Tibial nerve (tissue), 4 donors: ENCODE measurements around the gene CTNNA1. TPM values are rescaled to one million over a fixed set of nuclear protein-coding genes. Genes with fewer than 3 reads are reported as not detected.

Experiments
- DNase-seq, 2 donors: peaks; one replicate each; pipeline ENCODE4 v3.0.0-alpha.2; 2019; ENCODE audit warnings: low spot score in 2 of 2
- H3K27ac ChIP-seq, 4 donors: fragments of 200-600 bp; sonication (generic) in 3 of 4; one replicate each; pipeline ENCODE4 v1.5.1; 2017 to 2019; ENCODE audit warnings: mild to moderate bottlenecking in 1 of 4
- H3K27me3 ChIP-seq, 2 donors: fragments of 200-600 bp; sonication (generic) in 1 of 2; one replicate each; pipeline versions ENCODE4 v1.5.1 to v1.6.0; 2017 to 2019
- H3K36me3 ChIP-seq, 3 donors: fragments of 200-600 bp; sonication (generic); one replicate each; pipeline ENCODE4 v1.5.1; 2018 to 2019
- H3K4me1 ChIP-seq, 4 donors: fragments of 200-600 bp; sonication (generic) in 3 of 4; one replicate each; pipeline ENCODE4 v1.5.1; 2017 to 2019
- H3K4me3 ChIP-seq, 4 donors: fragments of 200-600 bp; sonication (generic) in 3 of 4; one replicate each; pipeline ENCODE4 v1.5.1; 2017 to 2019; ENCODE audit warnings: mild to moderate bottlenecking in 1 of 4, moderate library complexity in 1 of 4
- H3K9me3 ChIP-seq, 4 donors: fragments of 200-600 bp; sonication (generic) in 3 of 4; one replicate each; pipeline ENCODE4 v1.5.1; 2017 to 2019
- CTCF ChIP-seq, 5 experiments: fragments of 200-600 bp in 3 of 5; fragments of 450-650 bp in 2 of 5; sonication (generic) in 3 of 5; IDR thresholded peaks; one replicate each; pipeline ENCODE4 v1.5.1; 2016 to 2019; ENCODE audit warnings: antibody characterized with exemption in 5 of 5, mild to moderate bottlenecking in 3 of 5, moderate library complexity in 2 of 5
- EP300 ChIP-seq, 2 donors: sonication (generic); formaldehyde crosslinking; IDR thresholded peaks; one replicate each; pipeline ENCODE4 v1.6.1; 2017; ENCODE audit warnings: antibody characterized with exemption in 2 of 2, mild to moderate bottlenecking in 1 of 2
- POLR2A ChIP-seq, 2 donors: fragments of 450-650 bp; IDR thresholded peaks; one replicate each; pipeline ENCODE4 v1.6.1; 2017; ENCODE audit warnings: antibody characterized with exemption in 2 of 2, mild to moderate bottlenecking in 2 of 2, moderate library complexity in 2 of 2
- WGBS, 2 donors: methylation state at CpG; one replicate each; pipeline ENCODE4 v1.1.5; 2018; 5-methylcytosine and 5-hydroxymethylcytosine counted together
- total RNA-seq, 4 donors: library from RNA; depleted of rRNA; stranded (reverse); fragments of >200 nt; gene quantifications; one replicate each; pipeline ENCODE4 v1.1.0, GENCODE V29; 2016

Gene CTNNA1
- total RNA-seq, 4 donors from 2014 or later: 292 to 447 (median 321) TPM

- Histone ChIP-seq H3K9me3 (no peaks in the 10 kb centered on the region), H3K4me3 (no peak overlapping the region), H3K4me1 (peaks cover 0 to 49% (median 27%) of the 10 kb centered on the region in 4 donors), H3K27me3 (no peaks in the 10 kb centered on the region), H3K27ac (no peak overlapping the region), H3K36me3 (no peaks in the 10 kb centered on the region)
- no peak for DNase-seq
- TF ChIP-seq CTCF (IDR thresholded peaks at IDR 0.05): no peak
- no peak for TF ChIP-seq POLR2A (IDR thresholded peaks at IDR 0.05)
- TF ChIP-seq EP300 (IDR thresholded peaks at IDR 0.05): no peak
- 87 to 89% methylated on average over 5 of the region's 5 CpGs for WGBS, 2 donors
These were observed 207.0 kb downstream of the CTNNA1 start for GRCh38 chr5:138960145-138960692.

GRCh38 chr5:138961221-138961620, 208.0 kb downstream of the CTNNA1 start:
- Histone ChIP-seq H3K4me1 (peaks cover 0 to 39% (median 21%) of the 10 kb centered on the region in 4 donors), H3K4me3 (no peak overlapping the region), H3K36me3 (no peaks in the 10 kb centered on the region), H3K9me3 (no peaks in the 10 kb centered on the region), H3K27ac (no peak overlapping the region), H3K27me3 (no peaks in the 10 kb centered on the region)
- TF ChIP-seq POLR2A (IDR thresholded peaks at IDR 0.05) (no peak), EP300 (IDR thresholded peaks at IDR 0.05) (no peak), CTCF (IDR thresholded peaks at IDR 0.05) (no peak)
- no peak for DNase-seq
- whole genome bisulfite sequencing, 2 donors: 86 to 100% methylated on average over 1 of the region's 1 CpG

GRCh38 chr5:138961729-138962128, 208.5 kb downstream of the CTNNA1 start:
- H3K9me3 ChIP-seq: no peaks in the 10 kb centered on the region
- WGBS, 2 donors: 86% methylated on average over 1 of the region's 1 CpG
- no peak for DNase-seq
- H3K4me1 ChIP-seq: peaks cover 0 to 37% (median 21%) of the 10 kb centered on the region in 4 donors
- no peak overlapping the region for H3K27ac ChIP-seq
- TF ChIP-seq CTCF (IDR thresholded peaks at IDR 0.05) (no peak), EP300 (IDR thresholded peaks at IDR 0.05) (no peak), POLR2A (IDR thresholded peaks at IDR 0.05) (no peak)
- no peak overlapping the region for H3K4me3 ChIP-seq
- no peaks in the 10 kb centered on the region for H3K36me3 ChIP-seq
- H3K27me3 ChIP-seq: no peaks in the 10 kb centered on the region

- peak overlapping the region in 1 of 4 donors; percentile 84 for H3K27ac ChIP-seq
- H3K4me3 ChIP-seq: no peak overlapping the region
- no peaks in the 10 kb centered on the region for H3K9me3 ChIP-seq
- TF ChIP-seq CTCF (IDR thresholded peaks at IDR 0.05) (no peak), EP300 (IDR thresholded peaks at IDR 0.05) (no peak), POLR2A (IDR thresholded peaks at IDR 0.05) (no peak)
- WGBS, 2 donors: 89% methylated on average over 4 of the region's 4 CpGs
- peaks cover 0 to 37% (median 21%) of the 10 kb centered on the region in 4 donors for H3K4me1 ChIP-seq
- DNase-seq: no peak
- H3K36me3 ChIP-seq: no peaks in the 10 kb centered on the region
- H3K27me3 ChIP-seq: no peaks in the 10 kb centered on the region
These were observed 209.6 kb downstream of the CTNNA1 start for GRCh38 chr5:138962614-138963370.

- Histone ChIP-seq H3K4me3 (no peak overlapping the region), H3K9me3 (no peaks in the 10 kb centered on the region), H3K27me3 (no peaks in the 10 kb centered on the region), H3K27ac (peak overlapping the region in 3 of 4 donors; percentile 30 to 84 (median 68)), H3K4me1 (peaks cover 0 to 37% (median 21%) of the 10 kb centered on the region in 4 donors), H3K36me3 (no peaks in the 10 kb centered on the region)
- no peak for DNase-seq
- WGBS, 2 donors: 55 to 57% methylated on average over 13 of the region's 13 CpGs
- TF ChIP-seq CTCF (IDR thresholded peaks at IDR 0.05): no peak
- no peak for TF ChIP-seq EP300 (IDR thresholded peaks at IDR 0.05)
- no peak for TF ChIP-seq POLR2A (IDR thresholded peaks at IDR 0.05)
These were observed 210.6 kb downstream of the CTNNA1 start for GRCh38 chr5:138963763-138964371.
